WTC11 (cell line): ENCODE results near the gene MED27. TPM values are rescaled to one million over a fixed set of nuclear protein-coding genes. Genes with fewer than 3 reads are reported as not detected.

Source experiments
- ATAC-seq: fragments of 200-7000 bp; cut with Tn5 transposase; 2 replicates; pipeline ENCODE4 v1.10.0; 2021; ENCODE audit warnings: mild to moderate bottlenecking, moderate library complexity
- CTCF ChIA-PET: fragments of 300-600 bp; sonication (Branson Sonifier 250); formaldehyde crosslinking; loops from one replicate; lab custom pipeline; 2021; ENCODE audit warnings: antibody characterized with exemption; lab: Charles Lee
- POLR2A ChIA-PET: fragments of 350-600 bp; sonication (Branson Sonifier 250); formaldehyde crosslinking; loops from one replicate; lab custom pipeline; 2021; ENCODE audit warnings: antibody characterized with exemption; lab: Charles Lee
- DNase-seq: peaks from one replicate; pipeline ENCODE4 v3.0.0; 2021; ENCODE audit warnings: low spot score
- H3K27ac Mint-ChIP-seq: 2 replicates; pipeline ENCODE4 v1.8.0; 2021; ENCODE audit warnings: mixed read lengths
- H3K27me3 Mint-ChIP-seq: 2 replicates; pipeline ENCODE4 v1.8.0; 2021; ENCODE audit warnings: low read depth, mild to moderate bottlenecking, moderate library complexity, mixed read lengths
- H3K36me3 Mint-ChIP-seq: 2 replicates; pipeline ENCODE4 v1.8.0; 2021; ENCODE audit warnings: mixed read lengths
- H3K4me1 Mint-ChIP-seq: 2 replicates; pipeline ENCODE4 v1.8.0; 2022; ENCODE audit warnings: mixed read lengths
- H3K4me3 Mint-ChIP-seq: 2 replicates; pipeline ENCODE4 v1.8.0; 2021; ENCODE audit warnings: mild to moderate bottlenecking, moderate library complexity, mixed read lengths
- H3K9me3 Mint-ChIP-seq: 2 replicates; pipeline ENCODE4 v1.8.0; 2021; ENCODE audit warnings: mixed read lengths
- CBFB ChIP-seq: sonication (generic); formaldehyde crosslinking; IDR thresholded peaks from 2 replicates; pipeline ENCODE4 v1.8.1; 2022; ENCODE audit warnings: mild to moderate bottlenecking, low read depth, missing genetic modification reagents
- CREB1 ChIP-seq: sonication (generic); formaldehyde crosslinking; IDR thresholded peaks from 2 replicates; pipeline ENCODE4 v1.8.0; 2023; ENCODE audit warnings: mild to moderate bottlenecking, missing genetic modification reagents
- CREM ChIP-seq: sonication (generic); formaldehyde crosslinking; IDR thresholded peaks from 2 replicates; pipeline ENCODE4 v1.8.1; 2022; ENCODE audit warnings: mild to moderate bottlenecking, missing genetic modification reagents, moderate library complexity
- ETV6 ChIP-seq: sonication (generic); formaldehyde crosslinking; IDR thresholded peaks from 2 replicates; pipeline ENCODE4 v1.8.1; 2022; ENCODE audit warnings: mild to moderate bottlenecking, missing genetic modification reagents
- FOXK1 ChIP-seq: sonication (generic); formaldehyde crosslinking; IDR thresholded peaks from 2 replicates; pipeline ENCODE4 v1.8.0; 2022; ENCODE audit warnings: mild to moderate bottlenecking, moderate library complexity, missing genetic modification reagents
- GRHL2 ChIP-seq: fragments of 250-450 bp; sonication (Bioruptor Pico); IDR thresholded peaks from 2 replicates; pipeline ENCODE4 v1.8.0; 2022; ENCODE audit warnings: mild to moderate bottlenecking, moderate library complexity; ENCODE audit not compliant: insufficient replicate concordance, severe bottlenecking
- GTF2I ChIP-seq: fragments of 250-450 bp; sonication (Bioruptor Pico); conservative IDR thresholded peaks from 2 replicates; pipeline ENCODE4 v1.4.0; 2021; ENCODE audit warnings: mild to moderate bottlenecking
- SMAD3 ChIP-seq: sonication (generic); formaldehyde crosslinking; IDR thresholded peaks from 2 replicates; pipeline ENCODE4 v1.8.0; 2022; ENCODE audit warnings: missing genetic modification reagents, mild to moderate bottlenecking, borderline replicate concordance
- SOX15 ChIP-seq: fragments of 250-450 bp; sonication (Bioruptor Pico); IDR thresholded peaks from 2 replicates; pipeline ENCODE4 v1.9.0; 2021; ENCODE audit warnings: mild to moderate bottlenecking
- TEAD4 ChIP-seq: sonication (generic); formaldehyde crosslinking; IDR thresholded peaks from 2 replicates; pipeline ENCODE4 v1.8.0; 2022; ENCODE audit warnings: mild to moderate bottlenecking, missing genetic modification reagents
- TP53 ChIP-seq: sonication (generic); formaldehyde crosslinking; IDR thresholded peaks from 2 replicates; pipeline ENCODE4 v1.8.1; 2023; ENCODE audit warnings: mild to moderate bottlenecking, missing genetic modification reagents
- total RNA-seq: library from RNA; stranded (reverse); gene quantifications from 3 replicates; pipeline ENCODE4 v1.2.3, GENCODE V29; 2021
- TF ChIP-seq, protein P1 (sequence below): sonication (generic); formaldehyde crosslinking; conservative IDR thresholded peaks from 2 replicates; pipeline ENCODE4 v1.8.1; 2023; ENCODE audit warnings: mild to moderate bottlenecking, low read depth, missing genetic modification reagents, moderate library complexity
- TF ChIP-seq, protein P2 (sequence below): sonication (generic); formaldehyde crosslinking; IDR thresholded peaks from 2 replicates; pipeline ENCODE4 v1.8.1; 2023; ENCODE audit warnings: mild to moderate bottlenecking, missing genetic modification reagents, borderline replicate concordance
- TF ChIP-seq, protein P3 (sequence below): sonication (generic); formaldehyde crosslinking; IDR thresholded peaks from 2 replicates; pipeline ENCODE4 v1.8.0; 2022; ENCODE audit warnings: mild to moderate bottlenecking, missing genetic modification reagents
- TF ChIP-seq, protein P4 (sequence below): sonication (generic); formaldehyde crosslinking; IDR thresholded peaks from 2 replicates; pipeline ENCODE4 v1.8.1; 2022; ENCODE audit warnings: low read depth, missing genetic modification reagents, borderline replicate concordance
- TF ChIP-seq, protein P5 (sequence below): sonication (generic); formaldehyde crosslinking; IDR thresholded peaks from 2 replicates; pipeline ENCODE4 v1.8.1; 2023; ENCODE audit warnings: mild to moderate bottlenecking, moderate library complexity, missing genetic modification reagents
- TF ChIP-seq, protein P6 (sequence below): fragments of 250-450 bp; sonication (Bioruptor Pico); IDR thresholded peaks from 2 replicates; pipeline ENCODE4 v1.9.0; 2021; ENCODE audit warnings: mild to moderate bottlenecking
- TF ChIP-seq, protein P7 (sequence below): sonication (generic); formaldehyde crosslinking; IDR thresholded peaks from 2 replicates; pipeline ENCODE4 v1.8.1; 2023; ENCODE audit warnings: mild to moderate bottlenecking, missing genetic modification reagents, moderate library complexity

Gene MED27
- total RNA-seq, 1 experiment from 2014 or later, result 27.9 TPM

DNA sequence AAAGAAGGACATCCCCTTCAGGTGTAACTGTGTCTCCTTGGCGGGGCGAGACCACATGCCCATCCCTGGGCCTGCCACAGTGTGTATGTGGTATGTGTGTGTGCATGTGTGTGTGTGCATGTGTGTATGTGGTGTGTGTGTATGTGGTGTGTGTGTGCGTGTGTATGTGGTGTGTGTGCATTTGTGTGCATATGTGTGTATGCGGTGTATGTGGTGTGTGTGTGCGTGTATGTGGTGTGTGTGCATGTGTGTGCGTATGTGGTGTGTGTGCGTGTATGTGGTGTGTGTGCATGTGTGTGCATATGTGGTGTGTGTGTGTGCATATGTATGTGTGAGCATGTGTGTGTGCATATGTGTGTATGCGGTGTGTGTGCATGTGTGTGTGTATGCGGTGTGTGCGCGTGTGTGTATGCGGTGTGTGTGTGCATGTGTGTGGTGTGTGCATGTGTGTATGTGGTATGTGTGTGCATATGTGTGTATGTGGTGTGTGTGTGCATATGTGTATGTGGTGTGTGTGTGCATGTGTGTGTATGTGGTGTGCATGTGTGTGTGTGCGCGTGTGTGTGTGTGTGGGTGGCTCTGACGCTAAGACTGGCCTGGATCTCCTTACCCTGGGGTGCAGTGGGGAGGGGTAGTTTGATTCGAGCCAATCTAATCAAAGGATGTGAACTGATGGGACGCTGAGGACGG is 231.9 kb downstream of the MED27 start (continued):
- TF ChIP-seq, protein P1, sequence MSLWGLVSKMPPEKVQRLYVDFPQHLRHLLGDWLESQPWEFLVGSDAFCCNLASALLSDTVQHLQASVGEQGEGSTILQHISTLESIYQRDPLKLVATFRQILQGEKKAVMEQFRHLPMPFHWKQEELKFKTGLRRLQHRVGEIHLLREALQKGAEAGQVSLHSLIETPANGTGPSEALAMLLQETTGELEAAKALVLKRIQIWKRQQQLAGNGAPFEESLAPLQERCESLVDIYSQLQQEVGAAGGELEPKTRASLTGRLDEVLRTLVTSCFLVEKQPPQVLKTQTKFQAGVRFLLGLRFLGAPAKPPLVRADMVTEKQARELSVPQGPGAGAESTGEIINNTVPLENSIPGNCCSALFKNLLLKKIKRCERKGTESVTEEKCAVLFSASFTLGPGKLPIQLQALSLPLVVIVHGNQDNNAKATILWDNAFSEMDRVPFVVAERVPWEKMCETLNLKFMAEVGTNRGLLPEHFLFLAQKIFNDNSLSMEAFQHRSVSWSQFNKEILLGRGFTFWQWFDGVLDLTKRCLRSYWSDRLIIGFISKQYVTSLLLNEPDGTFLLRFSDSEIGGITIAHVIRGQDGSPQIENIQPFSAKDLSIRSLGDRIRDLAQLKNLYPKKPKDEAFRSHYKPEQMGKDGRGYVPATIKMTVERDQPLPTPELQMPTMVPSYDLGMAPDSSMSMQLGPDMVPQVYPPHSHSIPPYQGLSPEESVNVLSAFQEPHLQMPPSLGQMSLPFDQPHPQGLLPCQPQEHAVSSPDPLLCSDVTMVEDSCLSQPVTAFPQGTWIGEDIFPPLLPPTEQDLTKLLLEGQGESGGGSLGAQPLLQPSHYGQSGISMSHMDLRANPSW (CRISPR knock-in tag), result no peak
- TF ChIP-seq, protein P2, sequence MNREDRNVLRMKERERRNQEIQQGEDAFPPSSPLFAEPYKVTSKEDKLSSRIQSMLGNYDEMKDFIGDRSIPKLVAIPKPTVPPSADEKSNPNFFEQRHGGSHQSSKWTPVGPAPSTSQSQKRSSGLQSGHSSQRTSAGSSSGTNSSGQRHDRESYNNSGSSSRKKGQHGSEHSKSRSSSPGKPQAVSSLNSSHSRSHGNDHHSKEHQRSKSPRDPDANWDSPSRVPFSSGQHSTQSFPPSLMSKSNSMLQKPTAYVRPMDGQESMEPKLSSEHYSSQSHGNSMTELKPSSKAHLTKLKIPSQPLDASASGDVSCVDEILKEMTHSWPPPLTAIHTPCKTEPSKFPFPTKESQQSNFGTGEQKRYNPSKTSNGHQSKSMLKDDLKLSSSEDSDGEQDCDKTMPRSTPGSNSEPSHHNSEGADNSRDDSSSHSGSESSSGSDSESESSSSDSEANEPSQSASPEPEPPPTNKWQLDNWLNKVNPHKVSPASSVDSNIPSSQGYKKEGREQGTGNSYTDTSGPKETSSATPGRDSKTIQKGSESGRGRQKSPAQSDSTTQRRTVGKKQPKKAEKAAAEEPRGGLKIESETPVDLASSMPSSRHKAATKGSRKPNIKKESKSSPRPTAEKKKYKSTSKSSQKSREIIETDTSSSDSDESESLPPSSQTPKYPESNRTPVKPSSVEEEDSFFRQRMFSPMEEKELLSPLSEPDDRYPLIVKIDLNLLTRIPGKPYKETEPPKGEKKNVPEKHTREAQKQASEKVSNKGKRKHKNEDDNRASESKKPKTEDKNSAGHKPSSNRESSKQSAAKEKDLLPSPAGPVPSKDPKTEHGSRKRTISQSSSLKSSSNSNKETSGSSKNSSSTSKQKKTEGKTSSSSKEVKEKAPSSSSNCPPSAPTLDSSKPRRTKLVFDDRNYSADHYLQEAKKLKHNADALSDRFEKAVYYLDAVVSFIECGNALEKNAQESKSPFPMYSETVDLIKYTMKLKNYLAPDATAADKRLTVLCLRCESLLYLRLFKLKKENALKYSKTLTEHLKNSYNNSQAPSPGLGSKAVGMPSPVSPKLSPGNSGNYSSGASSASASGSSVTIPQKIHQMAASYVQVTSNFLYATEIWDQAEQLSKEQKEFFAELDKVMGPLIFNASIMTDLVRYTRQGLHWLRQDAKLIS (CRISPR knock-in tag), result no peak
- TF ChIP-seq ETV6 (CRISPR knock-in tag) (no peak), TEAD4 (CRISPR knock-in tag) (no peak), GTF2I (CRISPR knock-in tag) (no peak), CREB1 (no peak), FOXK1 (no peak), GRHL2 (CRISPR knock-in tag) (no peak)
- TF ChIP-seq, protein P3, sequence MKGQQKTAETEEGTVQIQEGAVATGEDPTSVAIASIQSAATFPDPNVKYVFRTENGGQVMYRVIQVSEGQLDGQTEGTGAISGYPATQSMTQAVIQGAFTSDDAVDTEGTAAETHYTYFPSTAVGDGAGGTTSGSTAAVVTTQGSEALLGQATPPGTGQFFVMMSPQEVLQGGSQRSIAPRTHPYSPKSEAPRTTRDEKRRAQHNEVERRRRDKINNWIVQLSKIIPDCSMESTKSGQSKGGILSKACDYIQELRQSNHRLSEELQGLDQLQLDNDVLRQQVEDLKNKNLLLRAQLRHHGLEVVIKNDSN (CRISPR knock-in tag), result no peak
- TF ChIP-seq, protein P4, sequence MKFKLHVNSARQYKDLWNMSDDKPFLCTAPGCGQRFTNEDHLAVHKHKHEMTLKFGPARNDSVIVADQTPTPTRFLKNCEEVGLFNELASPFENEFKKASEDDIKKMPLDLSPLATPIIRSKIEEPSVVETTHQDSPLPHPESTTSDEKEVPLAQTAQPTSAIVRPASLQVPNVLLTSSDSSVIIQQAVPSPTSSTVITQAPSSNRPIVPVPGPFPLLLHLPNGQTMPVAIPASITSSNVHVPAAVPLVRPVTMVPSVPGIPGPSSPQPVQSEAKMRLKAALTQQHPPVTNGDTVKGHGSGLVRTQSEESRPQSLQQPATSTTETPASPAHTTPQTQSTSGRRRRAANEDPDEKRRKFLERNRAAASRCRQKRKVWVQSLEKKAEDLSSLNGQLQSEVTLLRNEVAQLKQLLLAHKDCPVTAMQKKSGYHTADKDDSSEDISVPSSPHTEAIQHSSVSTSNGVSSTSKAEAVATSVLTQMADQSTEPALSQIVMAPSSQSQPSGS (CRISPR knock-in tag), result no peak

DNA sequence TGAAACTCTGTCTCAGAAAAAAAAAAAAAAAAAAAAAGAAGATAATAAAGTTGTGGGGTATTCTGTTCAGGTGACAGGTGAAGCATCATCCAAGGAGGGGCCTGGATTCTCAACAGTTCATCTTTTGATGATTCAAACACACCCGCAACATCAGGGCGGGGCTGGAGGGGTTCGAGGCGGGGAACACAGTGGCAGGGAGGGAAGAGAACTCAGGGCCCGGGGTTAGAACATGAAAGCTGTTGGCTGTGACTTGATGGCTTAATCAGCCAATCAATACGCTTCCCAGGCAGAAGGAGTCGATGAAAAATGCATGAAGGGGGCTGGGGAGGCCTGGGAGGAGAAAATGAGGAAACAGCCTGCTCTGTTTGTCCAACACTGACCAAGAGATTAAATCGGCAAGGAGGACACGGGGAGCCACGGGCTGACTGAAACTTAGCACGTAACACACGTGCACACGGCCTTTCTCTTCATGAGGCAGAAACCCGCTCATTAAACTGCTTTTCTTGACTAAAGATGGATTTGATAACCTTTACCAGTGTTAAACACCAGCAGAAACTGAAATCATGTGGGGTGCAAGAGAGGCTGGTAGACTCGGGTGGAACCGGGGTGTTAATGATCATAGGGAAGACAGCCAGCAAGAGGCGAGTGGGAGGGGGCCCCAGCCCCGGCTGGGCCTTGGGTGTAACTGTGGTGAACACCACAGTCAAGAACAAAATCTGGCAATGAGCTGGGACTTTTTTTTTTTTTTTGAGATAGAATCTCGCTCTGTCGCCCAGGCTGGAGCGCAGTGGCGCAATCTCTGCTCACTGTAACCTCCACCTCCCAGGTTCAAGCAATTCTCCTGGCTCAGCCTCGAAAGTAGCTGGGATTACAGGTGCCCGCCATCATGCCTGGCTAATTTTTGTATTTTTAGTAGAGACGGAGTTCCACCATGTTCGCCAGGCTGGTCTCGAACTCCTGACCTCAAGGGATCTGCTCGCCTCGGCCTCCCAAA is 234.1 kb downstream of the MED27 start:
- POLR2A ChIA-PET, result no interaction called here
- no peak overlapping the region for H3K27ac Mint-ChIP-seq
- TF ChIP-seq TP53 (no peak), SMAD3 (CRISPR knock-in tag) (no peak), CBFB (CRISPR knock-in tag) (no peak), SOX15 (CRISPR knock-in tag) (no peak), CREM (no peak)
- TF ChIP-seq, protein P5, sequence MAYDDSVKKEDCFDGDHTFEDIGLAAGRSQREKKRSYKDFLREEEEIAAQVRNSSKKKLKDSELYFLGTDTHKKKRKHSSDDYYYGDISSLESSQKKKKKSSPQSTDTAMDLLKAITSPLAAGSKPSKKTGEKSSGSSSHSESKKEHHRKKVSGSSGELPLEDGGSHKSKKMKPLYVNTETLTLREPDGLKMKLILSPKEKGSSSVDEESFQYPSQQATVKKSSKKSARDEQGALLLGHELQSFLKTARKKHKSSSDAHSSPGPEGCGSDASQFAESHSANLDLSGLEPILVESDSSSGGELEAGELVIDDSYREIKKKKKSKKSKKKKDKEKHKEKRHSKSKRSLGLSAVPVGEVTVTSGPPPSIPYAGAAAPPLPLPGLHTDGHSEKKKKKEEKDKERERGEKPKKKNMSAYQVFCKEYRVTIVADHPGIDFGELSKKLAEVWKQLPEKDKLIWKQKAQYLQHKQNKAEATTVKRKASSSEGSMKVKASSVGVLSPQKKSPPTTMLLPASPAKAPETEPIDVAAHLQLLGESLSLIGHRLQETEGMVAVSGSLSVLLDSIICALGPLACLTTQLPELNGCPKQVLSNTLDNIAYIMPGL (CRISPR knock-in tag), result no peak
- TF ChIP-seq, protein P6, sequence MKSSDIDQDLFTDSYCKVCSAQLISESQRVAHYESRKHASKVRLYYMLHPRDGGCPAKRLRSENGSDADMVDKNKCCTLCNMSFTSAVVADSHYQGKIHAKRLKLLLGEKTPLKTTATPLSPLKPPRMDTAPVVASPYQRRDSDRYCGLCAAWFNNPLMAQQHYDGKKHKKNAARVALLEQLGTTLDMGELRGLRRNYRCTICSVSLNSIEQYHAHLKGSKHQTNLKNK (CRISPR knock-in tag), result no peak
- TF ChIP-seq, protein P7, sequence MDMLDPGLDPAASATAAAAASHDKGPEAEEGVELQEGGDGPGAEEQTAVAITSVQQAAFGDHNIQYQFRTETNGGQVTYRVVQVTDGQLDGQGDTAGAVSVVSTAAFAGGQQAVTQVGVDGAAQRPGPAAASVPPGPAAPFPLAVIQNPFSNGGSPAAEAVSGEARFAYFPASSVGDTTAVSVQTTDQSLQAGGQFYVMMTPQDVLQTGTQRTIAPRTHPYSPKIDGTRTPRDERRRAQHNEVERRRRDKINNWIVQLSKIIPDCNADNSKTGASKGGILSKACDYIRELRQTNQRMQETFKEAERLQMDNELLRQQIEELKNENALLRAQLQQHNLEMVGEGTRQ (CRISPR knock-in tag), result no peak

More for the DNA sequence above, 234.1 kb downstream of the MED27 start:
- Mint-ChIP-seq H3K4me1 (peaks cover 5% of the 10 kb centered on the region), H3K36me3 (no peaks in the 10 kb centered on the region), H3K9me3 (no peaks in the 10 kb centered on the region), H3K27me3 (no peaks in the 10 kb centered on the region), H3K4me3 (no peak overlapping the region)
- CTCF ChIA-PET, result interaction anchor here (0.6 kb wide), 1 partner anchor 12 kb away, joined by 3 read pairs; no protein-coding TSS in a partner anchor
- ATAC-seq (no peak), DNase-seq (no peak)
